ENCODE results near the gene HM13. TPM values are rescaled to one million over a fixed set of nuclear protein-coding genes. Genes with fewer than 3 reads are reported as not detected.

The HM13 gene
- total RNA-seq, 2 donors from 2014 or later = 71.6 to 76.7 TPM

DNA sequence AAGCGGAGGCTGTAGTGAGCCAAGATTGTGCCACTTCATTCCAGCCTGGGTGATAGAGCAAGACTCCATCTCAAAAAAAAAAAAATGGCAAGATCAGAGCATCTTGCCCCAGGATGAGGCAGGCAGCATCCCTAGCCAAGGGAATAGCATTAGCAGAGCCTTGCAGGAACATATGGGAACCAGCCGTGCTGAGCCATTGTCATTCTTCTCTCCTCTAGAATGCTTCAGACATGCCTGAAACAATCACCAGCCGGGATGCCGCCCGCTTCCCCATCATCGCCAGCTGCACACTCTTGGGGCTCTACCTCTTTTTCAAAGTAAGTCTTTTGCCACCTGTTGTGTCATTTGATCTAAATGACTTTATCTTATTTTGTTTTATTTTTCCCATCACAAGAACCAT, 13.0 kb downstream of the HM13 start:
- ATAC-seq (ENCODE audit: insufficient number of reproducible peaks, low FRiP score, low read depth) = no peak
- no peak overlapping the region for H3K4me3 ChIP-seq
- no peak overlapping the region for H3K27ac ChIP-seq
- TF ChIP-seq, protein P1, sequence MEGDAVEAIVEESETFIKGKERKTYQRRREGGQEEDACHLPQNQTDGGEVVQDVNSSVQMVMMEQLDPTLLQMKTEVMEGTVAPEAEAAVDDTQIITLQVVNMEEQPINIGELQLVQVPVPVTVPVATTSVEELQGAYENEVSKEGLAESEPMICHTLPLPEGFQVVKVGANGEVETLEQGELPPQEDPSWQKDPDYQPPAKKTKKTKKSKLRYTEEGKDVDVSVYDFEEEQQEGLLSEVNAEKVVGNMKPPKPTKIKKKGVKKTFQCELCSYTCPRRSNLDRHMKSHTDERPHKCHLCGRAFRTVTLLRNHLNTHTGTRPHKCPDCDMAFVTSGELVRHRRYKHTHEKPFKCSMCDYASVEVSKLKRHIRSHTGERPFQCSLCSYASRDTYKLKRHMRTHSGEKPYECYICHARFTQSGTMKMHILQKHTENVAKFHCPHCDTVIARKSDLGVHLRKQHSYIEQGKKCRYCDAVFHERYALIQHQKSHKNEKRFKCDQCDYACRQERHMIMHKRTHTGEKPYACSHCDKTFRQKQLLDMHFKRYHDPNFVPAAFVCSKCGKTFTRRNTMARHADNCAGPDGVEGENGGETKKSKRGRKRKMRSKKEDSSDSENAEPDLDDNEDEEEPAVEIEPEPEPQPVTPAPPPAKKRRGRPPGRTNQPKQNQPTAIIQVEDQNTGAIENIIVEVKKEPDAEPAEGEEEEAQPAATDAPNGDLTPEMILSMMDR (IDR thresholded peaks at IDR 0.05) = no peak
- no peaks in the 10 kb centered on the region for H3K27me3 ChIP-seq (replicated peaks; ENCODE audit: insufficient read depth)
- H3K4me1 ChIP-seq (ENCODE audit: control insufficient read depth in 1 of 2, low read depth in 2 of 2) = peaks cover 4 to 10% of the 10 kb centered on the region in 2 donors
- H3K9me3 ChIP-seq = no peaks in the 10 kb centered on the region
- peaks cover 25% of the 10 kb centered on the region for H3K36me3 ChIP-seq
- DNase-seq (ENCODE audit: low spot score) = no peak

DNA sequence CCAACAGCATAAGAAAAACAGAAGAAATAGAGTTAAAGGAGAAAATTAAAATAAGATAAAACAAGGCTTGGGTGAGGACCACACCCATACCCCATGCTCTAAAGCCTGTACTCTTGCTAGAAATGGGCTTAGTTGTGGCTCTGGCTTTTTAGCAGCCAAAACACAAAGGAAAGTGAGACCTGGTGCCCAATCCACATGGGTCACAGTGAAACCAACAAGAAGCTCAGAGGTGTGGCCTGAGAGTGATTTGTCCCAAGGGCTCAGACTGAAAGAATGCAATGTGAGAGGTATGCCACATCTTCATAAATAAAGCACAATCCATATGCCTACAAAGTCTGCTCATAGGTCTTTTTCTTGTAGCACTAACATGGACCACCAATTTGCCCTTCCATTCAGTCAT, 21.1 kb downstream of the HM13 start:
- TF ChIP-seq, protein P1 (IDR thresholded peaks at IDR 0.05) = no peak
- no peaks in the 10 kb centered on the region for H3K9me3 ChIP-seq
- H3K4me1 ChIP-seq (ENCODE audit: control insufficient read depth in 1 of 2, low read depth in 2 of 2) = no peaks in the 10 kb centered on the region
- H3K27ac ChIP-seq = no peak overlapping the region
- ATAC-seq (ENCODE audit: insufficient number of reproducible peaks, low FRiP score, low read depth) (no peak), DNase-seq (ENCODE audit: low spot score) (no peak)
- no peaks in the 10 kb centered on the region for H3K27me3 ChIP-seq (replicated peaks; ENCODE audit: insufficient read depth)
- H3K4me3 ChIP-seq = no peak overlapping the region
- H3K36me3 ChIP-seq = peaks cover 60% of the 10 kb centered on the region

DNA sequence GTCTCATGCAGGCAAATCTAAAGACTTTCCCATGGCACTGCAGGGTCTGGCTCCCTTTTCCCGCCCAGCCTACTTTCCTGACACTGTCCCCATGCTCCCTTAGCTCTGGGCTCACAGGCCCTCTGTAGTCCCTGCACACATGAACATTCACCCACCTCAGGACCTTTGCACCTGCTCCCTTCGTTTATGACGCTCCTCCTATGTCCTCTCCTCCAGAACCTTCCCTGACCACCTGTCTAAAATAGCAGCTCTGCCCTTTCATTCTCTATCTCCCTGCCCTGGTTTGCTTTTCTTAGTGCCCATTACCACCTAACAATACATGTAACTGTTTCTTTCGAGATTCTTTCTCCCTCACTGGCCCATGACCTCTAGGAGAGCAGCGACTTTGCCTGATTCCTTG, 22.3 kb downstream of the HM13 start:
- Histone ChIP-seq H3K9me3 (no peaks in the 10 kb centered on the region), H3K36me3 (peaks cover 50% of the 10 kb centered on the region), H3K4me1 (ENCODE audit: control insufficient read depth in 1 of 2, low read depth in 2 of 2) (no peaks in the 10 kb centered on the region), H3K27ac (no peak overlapping the region), H3K27me3 (replicated peaks; ENCODE audit: insufficient read depth) (no peaks in the 10 kb centered on the region), H3K4me3 (no peak overlapping the region)
- ATAC-seq (ENCODE audit: insufficient number of reproducible peaks, low FRiP score, low read depth) = no peak
- no peak for DNase-seq (ENCODE audit: low spot score)
- TF ChIP-seq, protein P1 (IDR thresholded peaks at IDR 0.05) = no peak

DNA sequence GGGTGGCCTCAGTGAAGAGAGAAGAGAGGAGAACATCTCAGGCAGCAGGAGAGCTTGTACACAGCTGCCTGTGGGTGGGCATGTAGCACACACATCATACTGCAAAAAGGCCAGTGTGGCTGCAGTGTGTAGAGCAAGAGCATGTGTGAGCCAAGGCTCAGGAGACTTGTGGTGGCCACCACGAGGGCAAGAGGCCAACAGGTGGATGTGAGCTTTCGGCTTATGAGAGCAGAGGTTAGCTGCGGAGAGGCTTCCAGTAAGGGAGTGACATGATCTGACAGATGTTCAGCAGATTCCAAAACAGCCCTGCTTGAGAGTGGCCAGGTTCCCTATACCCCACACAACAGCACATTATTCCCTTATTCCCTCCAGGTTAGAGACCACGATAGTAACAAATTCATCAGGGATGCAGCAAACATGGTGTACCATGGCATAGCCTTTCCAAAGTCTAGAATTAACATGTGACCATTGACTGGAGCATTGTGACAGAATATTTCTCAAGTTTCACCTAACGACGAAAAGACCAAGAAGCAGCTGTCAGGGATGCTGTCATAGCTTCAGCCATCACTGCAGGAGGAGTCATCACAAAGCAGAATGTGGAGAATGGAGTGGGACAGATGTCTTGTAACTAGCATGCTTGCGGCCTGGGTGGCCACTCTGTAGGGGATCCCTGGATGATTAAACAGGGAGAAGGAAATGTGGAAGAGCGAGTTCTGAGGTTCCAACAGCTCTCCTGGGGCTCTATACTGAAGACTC, 23.1 kb downstream of the HM13 start:
- Histone ChIP-seq H3K9me3 (no peaks in the 10 kb centered on the region), H3K36me3 (peaks cover 43% of the 10 kb centered on the region), H3K27me3 (replicated peaks; ENCODE audit: insufficient read depth) (no peaks in the 10 kb centered on the region), H3K4me1 (ENCODE audit: control insufficient read depth in 1 of 2, low read depth in 2 of 2) (no peaks in the 10 kb centered on the region), H3K27ac (no peak overlapping the region), H3K4me3 (no peak overlapping the region)
- ATAC-seq (ENCODE audit: insufficient number of reproducible peaks, low FRiP score, low read depth) = no peak
- DNase-seq (ENCODE audit: low spot score) = no peak
- TF ChIP-seq, protein P1 (IDR thresholded peaks at IDR 0.05) = no peak

DNA sequence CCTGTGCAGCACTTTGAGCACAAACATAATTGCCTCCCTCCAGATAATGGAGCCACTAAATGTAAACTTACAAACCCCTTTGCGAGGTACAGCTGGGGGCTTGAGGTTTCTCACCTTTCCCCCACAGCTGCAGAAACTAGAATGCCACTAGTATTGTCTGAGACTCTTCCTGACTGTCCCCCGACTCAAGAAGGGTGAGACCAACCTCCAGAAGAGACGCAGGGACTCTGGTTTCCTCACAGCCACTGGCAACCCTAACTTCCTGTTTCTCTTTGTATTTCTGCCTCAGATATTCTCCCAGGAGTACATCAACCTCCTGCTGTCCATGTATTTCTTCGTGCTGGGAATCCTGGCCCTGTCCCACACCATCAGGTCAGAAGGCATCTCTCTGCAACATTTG, 23.6 kb downstream of the HM13 start:
- Histone ChIP-seq H3K4me1 (ENCODE audit: control insufficient read depth in 1 of 2, low read depth in 2 of 2) (no peaks in the 10 kb centered on the region), H3K27ac (no peak overlapping the region), H3K9me3 (no peaks in the 10 kb centered on the region), H3K4me3 (no peak overlapping the region), H3K36me3 (peaks cover 37% of the 10 kb centered on the region), H3K27me3 (replicated peaks; ENCODE audit: insufficient read depth) (no peaks in the 10 kb centered on the region)
- no peak for ATAC-seq (ENCODE audit: insufficient number of reproducible peaks, low FRiP score, low read depth)
- TF ChIP-seq, protein P1 (IDR thresholded peaks at IDR 0.05) = no peak
- DNase-seq (ENCODE audit: low spot score) = no peak

Measured in thoracic aorta (tissue), 2 donors.